NB4 (cell line): ENCODE measurements around the gene VPS13C.

Experiments used
- MAX ChIP-seq: IDR thresholded peaks from 2 replicates; pipeline ENCODE4 v1.6.1; 2011; ENCODE audit warnings: low read depth, low read length
- TF ChIP-seq, protein P1 (sequence below): IDR thresholded peaks from one replicate; pipeline ENCODE4 v1.5.1; 2012; ENCODE audit warnings: low read depth, low read length

DNA sequence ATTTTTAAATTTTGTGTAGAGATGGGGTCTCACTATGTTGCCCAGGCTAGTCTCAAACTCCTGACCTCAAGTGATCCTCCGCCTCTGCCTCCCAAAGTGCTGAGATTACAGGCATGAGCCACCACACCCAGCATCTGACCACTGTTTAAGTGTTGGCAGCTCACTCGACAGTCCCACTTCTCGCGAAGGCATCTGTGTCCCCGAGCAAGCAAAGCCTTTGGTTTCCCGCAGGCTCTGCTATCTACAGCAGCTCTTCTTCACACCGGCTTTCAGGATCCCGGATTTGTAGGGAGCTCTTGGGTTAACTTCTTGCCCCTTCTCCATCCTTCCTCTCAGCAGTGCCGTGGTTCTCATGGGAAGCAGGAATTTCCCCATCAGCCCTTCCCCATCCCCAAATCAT lies 240.9 kb downstream of the VPS13C start:
- TF ChIP-seq, protein P1, sequence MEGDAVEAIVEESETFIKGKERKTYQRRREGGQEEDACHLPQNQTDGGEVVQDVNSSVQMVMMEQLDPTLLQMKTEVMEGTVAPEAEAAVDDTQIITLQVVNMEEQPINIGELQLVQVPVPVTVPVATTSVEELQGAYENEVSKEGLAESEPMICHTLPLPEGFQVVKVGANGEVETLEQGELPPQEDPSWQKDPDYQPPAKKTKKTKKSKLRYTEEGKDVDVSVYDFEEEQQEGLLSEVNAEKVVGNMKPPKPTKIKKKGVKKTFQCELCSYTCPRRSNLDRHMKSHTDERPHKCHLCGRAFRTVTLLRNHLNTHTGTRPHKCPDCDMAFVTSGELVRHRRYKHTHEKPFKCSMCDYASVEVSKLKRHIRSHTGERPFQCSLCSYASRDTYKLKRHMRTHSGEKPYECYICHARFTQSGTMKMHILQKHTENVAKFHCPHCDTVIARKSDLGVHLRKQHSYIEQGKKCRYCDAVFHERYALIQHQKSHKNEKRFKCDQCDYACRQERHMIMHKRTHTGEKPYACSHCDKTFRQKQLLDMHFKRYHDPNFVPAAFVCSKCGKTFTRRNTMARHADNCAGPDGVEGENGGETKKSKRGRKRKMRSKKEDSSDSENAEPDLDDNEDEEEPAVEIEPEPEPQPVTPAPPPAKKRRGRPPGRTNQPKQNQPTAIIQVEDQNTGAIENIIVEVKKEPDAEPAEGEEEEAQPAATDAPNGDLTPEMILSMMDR, result no peak
- no peak for TF ChIP-seq MAX
